DMS79 treated with DMSO at 0.1 percent for 48 hours (cell line): ENCODE results near the gene PPP1R9B.

Experiments
- DNase-seq: peaks from one replicate; lab custom pipeline; 2025; lab: John Stamatoyannopoulos, UW

Gene PPP1R9B

DNA sequence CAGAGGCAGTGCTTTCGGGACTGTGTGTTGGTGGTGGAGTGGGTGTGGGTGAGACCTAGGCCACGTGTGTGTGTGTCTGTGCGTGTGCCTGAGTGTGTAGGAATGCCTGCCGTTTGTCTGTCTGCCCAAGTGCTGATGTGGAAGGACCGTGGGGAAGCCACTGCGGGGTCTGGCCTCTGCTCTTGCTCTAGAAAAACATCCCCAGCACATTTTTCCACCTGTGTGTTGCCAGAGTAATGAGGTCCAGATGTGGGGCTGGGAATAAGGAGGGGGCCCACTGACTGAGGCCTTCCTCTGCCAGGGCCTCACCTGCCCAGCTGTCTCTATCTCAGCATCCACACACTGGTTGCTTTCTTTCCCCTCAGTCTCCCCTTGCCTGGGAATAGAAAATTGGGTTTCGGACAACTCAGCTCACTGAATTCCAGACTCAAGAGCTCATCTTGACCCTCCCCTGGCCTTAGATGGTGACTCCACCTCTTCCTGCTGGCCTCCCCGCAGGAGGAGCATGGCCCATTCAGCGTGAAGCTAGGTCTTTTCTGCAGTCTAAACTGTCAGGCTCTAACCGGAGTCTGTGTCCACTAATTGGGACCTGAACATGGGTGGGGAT lies 23.0 kb upstream of the PPP1R9B start:
- no peak for DNase-seq

DNA sequence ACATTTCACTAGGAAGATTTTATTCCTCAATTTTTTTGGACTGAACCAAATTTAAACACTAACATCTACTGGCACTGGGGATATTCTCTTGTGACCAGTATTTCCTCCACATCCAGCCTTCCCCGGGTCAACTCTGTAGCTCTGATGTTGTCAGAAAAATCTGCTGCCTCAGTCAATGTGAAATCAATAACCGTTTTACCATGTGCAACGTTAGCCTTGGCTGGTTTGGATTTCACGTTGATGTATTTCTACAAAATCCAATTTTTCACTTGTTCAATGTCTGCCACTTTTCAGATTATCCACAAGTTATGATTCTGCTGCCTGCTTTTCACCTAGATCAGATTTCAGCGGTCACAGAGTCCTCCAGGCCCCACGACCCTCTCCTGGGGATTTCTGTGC lies 22.5 kb upstream of the PPP1R9B start:
- DNase-seq: no peak

DNA sequence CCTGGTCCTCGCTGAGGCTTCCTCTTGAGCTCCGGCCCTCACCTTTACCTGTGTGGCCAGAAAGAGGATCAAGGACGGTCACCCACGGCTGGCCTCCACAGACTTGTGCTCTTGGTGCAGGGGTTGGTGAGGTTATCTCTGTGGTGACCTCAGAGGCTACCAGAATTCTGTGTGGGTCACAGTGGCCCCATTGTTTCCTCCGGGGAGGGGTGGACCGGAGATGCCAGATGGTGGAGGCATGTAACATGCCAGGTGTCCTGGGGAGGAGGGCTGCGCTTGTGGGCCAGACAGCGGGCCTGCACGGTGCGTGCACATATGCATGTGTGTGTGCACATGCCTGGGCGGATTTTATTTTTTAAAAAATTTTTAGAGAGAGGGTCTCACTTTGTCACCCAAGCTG lies 21.7 kb upstream of the PPP1R9B start:
- DNase-seq: no peak

DNA sequence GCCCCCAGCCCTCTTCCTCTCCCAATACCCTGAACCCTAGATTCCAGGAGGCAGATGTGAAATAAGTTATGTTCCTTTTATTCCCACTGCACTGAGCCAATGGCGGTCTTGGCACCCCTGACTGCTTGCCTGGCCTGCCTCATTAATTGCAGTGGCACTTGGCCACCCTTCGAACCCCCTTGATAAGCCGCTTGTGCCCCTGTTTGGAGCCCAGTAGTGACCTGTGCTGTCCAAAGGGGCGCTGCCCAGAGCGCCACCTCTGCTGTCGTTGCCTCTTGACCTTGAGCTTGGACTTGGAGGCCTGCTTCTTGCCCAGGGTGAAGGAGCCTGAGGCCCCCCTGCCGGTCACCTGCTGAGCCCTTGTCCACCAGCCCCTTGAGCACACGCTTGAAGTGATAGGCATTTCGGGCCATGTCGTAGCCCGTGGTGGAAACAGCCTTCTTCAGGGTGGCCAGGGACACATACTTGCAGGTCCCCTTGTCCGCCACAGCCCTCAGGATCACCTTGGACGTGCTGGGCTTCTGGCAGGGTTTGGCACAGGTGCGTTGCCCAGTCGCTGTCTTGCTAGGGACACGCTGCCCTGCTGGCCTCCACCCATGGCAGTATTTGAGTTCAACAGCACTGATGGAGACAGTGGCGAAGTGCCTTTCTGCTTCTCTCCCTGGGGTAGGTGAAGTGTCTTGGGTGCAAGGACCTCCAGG lies 21.0 kb upstream of the PPP1R9B start:
- no peak for DNase-seq

DNA sequence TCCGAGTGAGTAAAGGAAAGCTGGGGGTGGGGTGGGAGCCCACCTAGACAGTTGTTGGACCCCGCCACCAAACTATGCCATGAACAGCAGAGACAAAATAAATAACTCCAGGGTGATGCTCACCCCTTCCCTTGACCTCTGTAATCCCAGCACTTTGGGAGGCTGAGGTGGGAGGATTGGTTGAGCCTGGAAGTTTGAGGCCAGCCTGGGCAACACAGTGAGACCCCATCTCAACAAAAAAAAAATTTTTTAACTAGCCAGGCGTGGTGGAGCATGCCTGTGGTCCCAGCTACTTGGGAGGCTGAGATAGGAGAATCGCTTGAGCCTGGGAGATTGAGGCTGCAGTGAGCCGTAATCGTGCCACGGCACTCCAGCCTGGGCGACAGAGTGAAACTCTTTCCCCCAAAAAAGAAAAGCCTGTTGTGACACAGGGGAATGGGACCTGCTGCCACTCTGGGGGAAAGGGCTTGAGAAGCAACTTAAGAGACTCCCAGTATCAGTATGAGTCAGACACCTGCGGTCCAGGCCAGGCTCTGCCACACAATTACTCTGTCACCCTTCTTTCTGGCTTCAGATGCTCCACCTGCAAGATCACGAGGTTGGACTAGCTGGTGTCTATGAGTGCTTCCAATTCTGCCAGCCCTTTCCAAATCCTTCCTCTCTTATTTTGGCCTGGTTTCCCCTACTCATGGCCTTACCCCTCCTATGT lies 20.3 kb upstream of the PPP1R9B start:
- DNase-seq: no peak

DNA sequence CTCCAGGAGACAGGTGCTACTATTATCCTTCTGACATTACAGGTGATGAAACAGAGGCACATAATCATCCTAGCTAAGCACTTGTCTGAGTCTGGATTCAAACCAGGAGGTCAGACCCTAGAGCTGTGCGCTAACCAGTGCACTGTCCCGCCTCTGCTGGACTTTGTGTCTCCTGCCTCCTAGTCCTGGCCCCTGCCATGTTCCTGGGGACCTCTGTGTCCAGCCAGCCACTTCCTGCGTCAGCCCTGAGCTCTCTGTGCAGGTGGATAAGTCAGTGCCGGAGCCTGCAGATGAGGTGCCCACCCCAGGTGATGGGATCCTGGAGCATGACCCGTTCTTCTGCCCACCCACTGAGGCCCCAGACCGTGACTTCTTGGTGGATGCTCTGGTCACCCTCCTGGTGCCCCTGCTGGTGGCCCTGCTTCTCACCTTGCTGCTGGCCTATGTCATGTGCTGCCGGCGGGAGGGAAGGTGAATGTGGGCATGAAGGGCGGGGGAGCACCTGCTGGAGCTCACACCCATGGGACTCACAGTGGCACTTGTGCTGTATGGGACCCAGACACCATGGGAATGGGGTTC lies 19.5 kb upstream of the PPP1R9B start:
- DNase-seq: no peak

DNA sequence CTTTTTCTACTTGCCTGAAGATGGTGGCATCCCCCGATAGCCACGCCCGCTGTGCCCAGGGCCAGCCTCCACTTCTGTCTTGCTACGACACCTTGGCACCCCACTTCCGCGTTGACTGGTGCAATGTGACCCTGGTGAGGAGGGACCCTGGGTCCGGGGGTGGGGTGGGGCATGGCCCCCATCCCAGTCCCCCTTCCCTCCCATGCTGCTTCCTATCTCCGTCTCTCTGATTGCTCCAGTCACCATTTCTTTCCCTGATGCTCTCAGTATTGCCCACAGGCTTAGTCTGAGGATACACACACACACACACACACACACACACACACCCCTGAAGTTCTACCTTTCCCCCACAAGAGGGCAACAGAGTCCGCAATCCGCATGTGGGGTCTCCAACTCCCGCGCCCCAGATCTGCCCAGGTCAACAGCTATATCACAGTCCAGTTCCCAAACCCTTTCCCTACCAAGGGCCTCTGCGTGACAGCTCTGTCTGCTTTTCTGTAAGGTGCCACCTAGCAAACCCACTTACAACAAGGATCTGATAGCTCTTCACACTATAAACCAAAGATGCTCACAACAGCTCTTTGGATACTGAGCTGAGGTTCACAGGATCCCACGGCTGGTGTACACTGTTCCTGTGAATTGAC lies 18.8 kb upstream of the PPP1R9B start:
- peak; percentile 30 for DNase-seq

DNA sequence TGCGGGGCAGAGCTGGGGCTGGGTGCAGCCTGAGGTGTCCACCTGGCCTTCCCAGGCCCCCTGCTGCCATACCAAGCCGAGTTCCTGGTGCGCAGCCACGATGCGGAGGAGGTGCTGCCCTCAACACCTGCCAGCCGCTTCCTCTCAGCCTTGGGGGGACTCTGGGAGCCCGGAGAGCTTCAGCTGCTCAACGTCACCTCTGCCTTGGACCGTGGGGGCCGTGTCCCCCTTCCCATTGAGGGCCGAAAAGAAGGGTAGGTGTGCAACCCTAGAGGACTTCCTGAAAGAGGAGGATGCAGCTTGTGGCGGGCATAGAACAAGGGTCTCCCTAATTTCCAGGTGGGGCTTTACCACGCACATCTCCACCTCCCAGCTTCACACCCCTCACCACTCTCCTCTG lies 17.8 kb upstream of the PPP1R9B start:
- no peak for DNase-seq

DNA sequence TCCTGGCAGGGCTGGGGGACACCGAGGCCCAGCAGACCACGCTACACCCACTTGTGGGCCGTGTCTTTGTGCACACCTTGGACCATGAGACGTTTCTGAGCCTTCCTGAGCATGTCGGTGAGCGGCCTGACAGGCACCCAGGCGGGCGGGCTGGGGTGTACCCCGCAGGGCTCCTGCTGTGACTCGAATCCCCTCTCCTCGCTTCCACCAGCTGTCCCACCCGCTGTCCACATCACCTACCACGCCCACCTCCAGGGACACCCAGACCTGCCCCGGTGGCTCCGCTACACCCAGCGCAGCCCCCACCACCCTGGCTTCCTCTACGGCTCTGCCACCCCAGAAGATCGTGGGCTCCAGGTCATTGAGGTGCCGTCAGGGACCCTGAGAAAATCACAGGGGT lies 16.9 kb upstream of the PPP1R9B start:
- DNase-seq: no peak

DNA sequence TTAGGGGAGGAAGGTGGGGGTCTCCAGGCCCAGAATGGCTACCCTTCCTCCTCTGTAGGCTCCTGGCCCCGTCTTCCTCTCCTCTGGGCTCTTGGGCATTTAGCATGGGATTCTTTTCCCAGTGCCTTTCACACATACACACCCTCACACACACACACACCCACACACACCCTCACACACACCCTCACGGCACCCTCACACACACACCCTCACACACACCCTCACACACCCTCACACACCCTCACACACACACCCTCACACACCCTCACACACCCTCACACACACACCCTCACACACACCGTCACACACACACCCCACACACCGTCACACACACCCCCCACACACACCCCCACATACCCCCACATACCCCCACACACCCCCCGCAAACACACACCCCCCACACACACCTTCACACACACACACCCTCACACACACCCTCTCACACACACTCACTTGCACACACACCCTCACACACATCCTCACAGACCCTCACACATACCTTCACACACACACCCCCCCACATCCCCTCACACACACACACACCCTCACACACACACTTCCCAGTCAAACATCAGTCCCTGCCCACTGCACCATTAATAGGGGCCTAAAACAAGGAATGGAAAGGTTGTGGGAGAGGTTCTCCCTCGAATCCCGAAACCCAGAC lies 16.2 kb upstream of the PPP1R9B start:
- DNase-seq: no peak

DNA sequence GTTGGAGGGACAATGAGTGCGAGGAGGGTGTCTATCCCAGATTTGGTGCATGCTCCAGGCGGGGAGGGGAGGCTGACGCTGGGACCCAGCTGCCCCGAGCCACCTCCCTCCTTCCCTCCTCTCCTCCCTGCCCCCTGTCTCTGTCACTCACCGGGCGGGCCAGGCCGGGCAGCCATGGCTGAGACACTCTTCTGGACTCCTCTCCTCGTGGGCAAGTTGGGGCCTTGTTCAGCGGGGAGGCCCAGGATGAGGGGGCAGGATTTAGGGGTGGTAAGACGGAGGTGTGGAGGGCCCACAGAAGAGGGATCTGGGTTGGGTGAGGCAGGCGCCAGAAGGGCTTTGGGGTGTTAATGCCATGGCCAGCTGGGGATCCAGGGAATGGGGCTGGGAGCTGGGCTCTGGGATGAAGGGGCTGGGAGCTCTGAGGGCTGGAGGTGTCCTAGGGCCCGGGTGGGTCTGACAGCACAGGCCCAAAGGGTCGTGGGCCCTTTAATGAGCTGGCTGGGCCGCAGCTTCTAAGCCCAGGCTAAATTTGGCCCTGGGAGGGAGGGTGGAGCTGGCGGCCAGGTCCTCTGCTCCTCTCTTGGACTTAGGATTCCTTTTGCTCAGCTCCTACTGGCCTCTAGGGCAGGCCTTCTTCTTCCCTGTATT lies 15.5 kb upstream of the PPP1R9B start, which contains the start of gene SGCA:
Gene SGCA (plus strand): TSS at position 139 of the 651 bp plus-strand sequence. CDS start 36 bp downstream, at position 175.
- no peak for DNase-seq

DNA sequence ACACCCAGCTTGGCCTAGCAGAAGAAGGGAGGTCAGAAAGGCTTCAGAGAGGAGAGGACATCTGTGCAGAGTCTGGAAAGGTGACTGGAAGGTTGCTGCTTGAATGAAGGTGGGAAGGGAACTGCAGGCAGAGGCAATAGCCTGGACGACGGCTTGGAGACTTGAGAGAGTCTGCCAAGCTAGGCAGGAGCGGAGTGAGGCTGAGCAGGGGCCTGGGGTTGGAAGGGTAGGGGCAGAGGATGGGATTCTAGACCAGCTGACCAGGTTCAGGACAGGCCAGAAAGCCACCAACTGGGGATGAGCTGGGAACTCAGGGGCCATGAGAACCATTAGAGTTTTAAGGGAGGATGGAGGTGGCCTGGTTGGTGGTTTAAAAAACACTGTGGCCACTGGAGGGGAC lies 15.0 kb upstream of the PPP1R9B start:
- DNase-seq: no peak

DNA sequence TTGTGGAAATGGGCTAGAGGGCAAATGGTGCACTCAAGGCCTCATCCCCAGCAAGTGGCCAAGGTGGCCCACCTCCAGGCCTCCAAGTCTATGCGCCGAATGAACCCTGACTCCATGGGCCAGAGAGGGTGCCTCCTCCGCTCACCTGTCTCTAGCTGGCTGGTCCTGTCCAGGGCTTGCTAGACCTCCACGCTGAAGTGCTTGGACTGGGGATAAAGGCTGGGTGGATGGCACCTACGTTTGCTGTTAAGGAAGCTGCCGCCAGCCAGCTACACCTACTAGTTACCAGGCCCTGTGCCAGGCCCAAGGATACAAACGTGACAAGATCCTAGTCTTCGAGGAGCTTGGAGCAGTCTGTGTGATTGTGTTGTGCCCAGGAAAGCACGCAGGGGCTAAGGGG lies 14.6 kb upstream of the PPP1R9B start:
- no peak for DNase-seq

DNA sequence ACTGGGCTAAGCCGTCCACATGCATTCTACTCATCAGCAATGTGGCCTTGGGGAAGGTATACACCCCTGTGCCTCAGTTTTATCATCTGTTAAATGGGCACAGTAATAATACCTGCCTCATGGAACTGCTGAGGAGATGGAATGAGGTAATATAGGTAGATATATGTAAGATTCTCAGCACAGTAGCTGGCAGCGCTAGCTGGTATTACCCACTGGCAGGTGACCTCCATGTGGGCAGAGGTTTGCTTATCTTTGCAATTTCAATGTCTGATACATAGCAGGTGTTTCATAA lies 14.2 kb upstream of the PPP1R9B start:
- no peak for DNase-seq

DNA sequence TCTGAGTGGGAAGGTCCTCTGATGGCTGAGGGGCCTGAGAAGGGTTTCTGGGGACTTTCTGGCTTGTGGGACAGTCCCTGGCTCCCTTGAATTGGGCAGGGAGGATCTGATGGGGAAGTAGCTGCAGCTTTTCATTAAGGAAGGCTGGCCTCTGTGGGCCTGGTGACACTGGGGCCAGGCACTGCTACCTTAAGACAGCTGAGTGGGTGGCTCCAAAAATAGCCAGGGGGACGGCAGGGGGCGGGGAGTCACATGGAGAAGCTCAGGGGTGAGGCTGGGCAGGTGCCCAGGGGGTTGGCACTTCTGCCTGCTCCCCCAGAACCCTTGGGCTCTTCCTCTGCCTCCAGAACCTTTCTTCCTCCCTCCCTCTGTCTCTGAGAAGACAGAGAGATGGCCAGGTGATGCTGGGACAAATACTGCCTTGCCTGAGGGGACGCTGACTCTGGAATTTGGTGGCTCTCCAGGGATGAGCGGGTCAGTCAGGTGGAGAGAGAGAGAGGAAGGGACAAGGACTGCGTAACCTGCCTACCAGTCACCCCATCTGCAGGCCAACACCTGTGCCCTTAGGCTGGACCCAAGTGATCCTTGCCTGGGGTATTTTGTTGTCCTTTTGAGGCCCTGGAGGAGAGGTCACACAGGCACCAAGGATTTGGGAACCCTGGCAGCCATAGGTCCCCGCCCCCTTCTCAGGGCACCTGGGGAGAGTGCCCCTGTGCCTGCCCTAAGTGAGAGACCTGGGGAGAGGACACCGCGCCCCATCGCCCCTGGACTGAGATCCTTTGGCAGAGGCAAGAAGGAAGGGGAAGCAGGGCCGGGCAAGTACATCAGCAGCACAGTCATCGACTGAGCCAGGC lies 13.6 kb upstream of the PPP1R9B start:
- DNase-seq: no peak

DNA sequence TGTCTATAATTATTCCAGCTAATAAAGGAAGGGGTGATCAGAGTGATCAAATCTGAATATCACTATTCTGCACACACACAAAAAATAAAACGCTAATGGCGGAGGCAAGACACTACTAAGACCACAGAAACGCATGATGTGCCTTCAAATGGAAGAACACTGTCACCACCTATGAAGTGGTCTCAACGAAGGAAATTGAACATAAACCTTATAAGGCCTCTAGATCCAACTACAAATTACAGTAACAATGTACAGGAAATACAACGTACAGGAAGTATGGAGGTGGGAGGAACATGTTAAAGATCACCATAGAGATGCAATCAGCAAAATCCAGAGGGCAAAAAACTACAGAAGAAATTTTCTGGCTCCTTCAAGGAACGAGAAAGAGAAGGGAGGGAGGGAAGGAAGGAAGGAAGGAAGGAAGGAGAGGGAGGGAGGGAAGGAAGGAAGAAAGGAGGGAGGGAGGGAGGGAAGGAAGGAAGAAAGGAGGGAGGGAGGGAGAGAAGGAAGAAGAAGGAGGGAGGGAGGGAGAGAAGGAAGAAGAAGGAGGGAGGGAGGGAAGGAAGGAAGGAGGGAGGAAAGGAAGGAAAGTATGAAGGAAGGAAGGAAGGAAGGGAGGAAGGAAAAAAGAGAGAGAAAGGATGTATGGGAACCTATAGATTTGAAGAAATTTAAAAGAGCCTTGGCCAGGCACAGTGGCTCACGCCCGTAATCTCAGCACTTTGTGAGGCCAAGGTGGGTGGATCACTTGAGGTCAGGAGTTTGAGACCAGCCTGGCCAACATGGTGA lies 12.2 kb upstream of the PPP1R9B start:
- DNase-seq: no peak

DNA sequence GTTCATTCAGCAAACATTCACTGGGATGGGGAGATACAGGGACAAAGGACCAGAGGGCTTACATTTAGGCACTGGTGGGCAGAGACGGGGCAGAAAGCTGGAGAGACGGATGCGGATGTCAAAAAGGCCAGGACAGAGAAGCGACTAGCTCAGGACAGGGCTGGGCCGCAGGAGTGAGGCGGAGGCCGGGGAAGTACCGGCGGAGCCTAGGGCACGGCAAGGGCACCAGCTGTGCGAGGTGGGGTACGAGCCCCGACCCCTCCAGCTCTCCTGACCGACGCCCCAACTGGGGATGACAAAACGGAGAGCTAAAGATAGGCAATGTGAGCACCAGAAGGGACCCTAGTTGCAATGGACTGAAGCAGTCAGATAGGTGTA lies 11.4 kb upstream of the PPP1R9B start:
- no peak for DNase-seq

DNA sequence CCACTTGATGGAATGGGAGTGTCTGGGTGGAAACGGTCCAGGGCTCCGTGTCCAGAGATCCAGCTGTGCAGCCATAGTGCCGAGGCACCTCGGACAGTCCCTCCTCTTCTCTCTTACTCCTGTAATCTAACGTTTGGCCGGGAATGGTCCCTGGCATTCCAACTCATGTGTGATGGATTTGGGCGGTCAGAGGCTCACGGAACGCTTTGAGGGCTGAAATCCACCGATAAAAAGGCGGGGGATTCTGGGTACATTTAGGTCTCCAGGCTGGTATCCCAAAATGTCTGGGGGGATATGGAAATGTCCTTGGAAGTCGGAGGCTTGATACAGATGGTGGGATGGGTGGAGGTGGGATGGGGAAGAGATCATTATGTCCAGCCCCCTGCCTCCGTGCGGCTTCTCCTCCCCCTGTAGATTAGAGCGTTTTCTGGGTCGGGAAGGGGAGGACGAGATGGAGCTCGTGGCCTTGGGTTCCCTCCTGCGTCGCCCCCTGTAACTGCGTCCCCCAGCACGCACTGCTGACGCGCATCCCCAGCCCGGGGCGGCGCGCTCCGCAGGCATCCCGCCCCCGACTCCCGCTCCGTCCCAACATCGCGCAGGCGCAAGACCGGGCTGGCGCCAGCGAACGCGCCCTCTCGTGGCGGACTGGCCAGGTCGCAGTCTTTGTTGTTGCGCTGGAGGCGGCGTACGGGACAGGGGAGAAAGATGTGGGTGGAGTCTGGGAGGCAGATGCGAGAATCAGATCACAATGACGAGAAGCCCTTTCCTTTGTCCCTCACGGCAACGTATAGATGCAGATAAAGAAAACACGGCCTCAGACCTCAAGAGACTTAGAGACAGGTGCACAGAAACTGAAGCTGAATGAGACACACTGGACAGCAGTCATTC lies 10.8 kb upstream of the PPP1R9B start:
- DNase-seq: peak; percentile 96

DNA sequence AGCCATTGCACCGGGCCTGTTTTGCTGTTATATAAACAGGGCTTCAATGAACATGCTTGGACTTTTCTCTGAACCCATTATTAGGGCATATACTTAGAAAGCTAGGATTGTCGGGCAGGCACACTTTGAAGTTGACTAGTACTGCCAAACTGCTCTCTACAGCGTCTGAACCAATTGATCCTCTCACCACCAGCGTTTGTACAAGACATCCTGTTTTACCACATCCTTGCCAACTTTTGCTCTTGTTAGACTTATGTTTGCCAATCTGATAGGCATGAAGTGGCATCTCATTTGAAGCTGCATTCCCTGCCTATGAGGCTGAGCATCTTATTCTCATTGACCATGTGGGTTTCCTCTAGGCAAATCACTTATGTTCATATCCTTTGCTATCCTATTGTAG lies 7.4 kb upstream of the PPP1R9B start:
- no peak for DNase-seq
